Measurements from ENCODE around the gene RBP3. TPM values are rescaled to one million over a fixed set of nuclear protein-coding genes. Genes with fewer than 3 reads are reported as not detected.
A peak's percentile ranks its signal among the peaks of the same experiment; 100 is the strongest.

RBP3 gene
- total RNA-seq, 1 donor from 2014 or later: not detected

- Histone ChIP-seq H3K36me3 (no peaks in the 10 kb centered on the region), H3K27me3 (peaks cover 3% of the 10 kb centered on the region), H3K9me3 (no peaks in the 10 kb centered on the region), H3K27ac (no peak overlapping the region), H3K4me1 (no peaks in the 10 kb centered on the region), H3K4me3 (no peak overlapping the region)
- intact Hi-C loops (cut with DNase I): no loop called here
- ATAC-seq: no peak
- no peak for TF ChIP-seq CTCF (IDR thresholded peaks at IDR 0.05)
- no peak for DNase-seq
These were observed 23.7 kb downstream of the RBP3 start for GRCh38 chr10:47371629-47372485.

GRCh38 chr10:47372726-47373125 lies 24.6 kb downstream of the RBP3 start:
- H3K27me3 ChIP-seq: peaks cover 3% of the 10 kb centered on the region
- intact Hi-C loops (cut with DNase I): no loop called here
- H3K36me3 ChIP-seq: no peaks in the 10 kb centered on the region
- no peaks in the 10 kb centered on the region for H3K4me1 ChIP-seq
- no peak for TF ChIP-seq CTCF (IDR thresholded peaks at IDR 0.05)
- H3K4me3 ChIP-seq: no peak overlapping the region
- H3K27ac ChIP-seq: no peak overlapping the region
- DNase-seq (no peak), ATAC-seq (no peak)
- no peaks in the 10 kb centered on the region for H3K9me3 ChIP-seq

- H3K27ac ChIP-seq: no peak overlapping the region
- no peaks in the 10 kb centered on the region for H3K36me3 ChIP-seq
- no peak for TF ChIP-seq CTCF (IDR thresholded peaks at IDR 0.05)
- no peak for DNase-seq
- no peaks in the 10 kb centered on the region for H3K4me1 ChIP-seq
- no peaks in the 10 kb centered on the region for H3K9me3 ChIP-seq
- H3K4me3 ChIP-seq: no peak overlapping the region
- no peak for ATAC-seq
- peaks cover 3% of the 10 kb centered on the region for H3K27me3 ChIP-seq
- intact Hi-C loops (cut with DNase I): no loop called here
These were observed 26.7 kb downstream of the RBP3 start for GRCh38 chr10:47374611-47375536.

- DNase-seq (no peak), ATAC-seq (no peak)
- Histone ChIP-seq H3K4me1 (no peaks in the 10 kb centered on the region), H3K27ac (no peak overlapping the region), H3K36me3 (no peaks in the 10 kb centered on the region), H3K9me3 (no peaks in the 10 kb centered on the region), H3K4me3 (no peak overlapping the region), H3K27me3 (peaks cover 3% of the 10 kb centered on the region)
- TF ChIP-seq CTCF (IDR thresholded peaks at IDR 0.05): no peak
- intact Hi-C loops (cut with DNase I): no loop called here
These were observed 28.5 kb downstream of the RBP3 start for GRCh38 chr10:47376522-47377220.

GRCh38 chr10:47378183-47378510 lies 30.0 kb downstream of the RBP3 start:
- Histone ChIP-seq H3K9me3 (no peaks in the 10 kb centered on the region), H3K27me3 (peaks cover 3% of the 10 kb centered on the region), H3K27ac (no peak overlapping the region), H3K36me3 (no peaks in the 10 kb centered on the region), H3K4me1 (no peaks in the 10 kb centered on the region), H3K4me3 (no peak overlapping the region)
- intact Hi-C loops (cut with DNase I): no loop called here
- peak; percentile 18 for ATAC-seq
- TF ChIP-seq CTCF (IDR thresholded peaks at IDR 0.05): no peak
- no peak for DNase-seq
